Stimulated activated CD4-positive, alpha-beta T cell treated with anti-CD3 and anti-CD28 coated beads, Interleukin-2, amount 100 ng/mL, for 4 hours (primary cell): ENCODE results near the gene CDC5L.
"Not testable (repeated sequence)": the region's sequence is repeated elsewhere in the genome, so short reads cannot be mapped to it uniquely, and the experiment has no call there.

ENCODE experiments used
- DNase-seq: peaks from one replicate; pipeline ENCODE4 v3.0.0-alpha.2; 2020; ENCODE audit warnings: low read depth

The CDC5L gene

GRCh38 chr6:44415449-44415848, 27.9 kb downstream of the CDC5L start:
- DNase-seq = no peak

GRCh38 chr6:44415873-44416502, 28.5 kb downstream of the CDC5L start:
- DNase-seq = no peak

GRCh38 chr6:44422531-44422930, 35.0 kb downstream of the CDC5L start:
- DNase-seq = no peak

GRCh38 chr6:44423306-44423705, 35.8 kb downstream of the CDC5L start:
- no peak for DNase-seq

GRCh38 chr6:44425951-44426350, 38.4 kb downstream of the CDC5L start:
- DNase-seq = no peak

GRCh38 chr6:44428682-44429081, 41.2 kb downstream of the CDC5L start:
- DNase-seq = no peak

GRCh38 chr6:44430326-44430725, 42.8 kb downstream of the CDC5L start:
- no peak for DNase-seq

GRCh38 chr6:44431118-44431725, 43.7 kb downstream of the CDC5L start:
- peak; percentile 18 for DNase-seq

GRCh38 chr6:44432227-44432626, 44.7 kb downstream of the CDC5L start:
- DNase-seq = no peak

- no peak for DNase-seq
These were observed 45.2 kb downstream of the CDC5L start for GRCh38 chr6:44432726-44433125.

- no peak for DNase-seq
These were observed 48.0 kb downstream of the CDC5L start for GRCh38 chr6:44435500-44435899.

GRCh38 chr6:44438827-44439226, 51.3 kb downstream of the CDC5L start:
- DNase-seq = no peak

GRCh38 chr6:44439270-44440045, 52.0 kb downstream of the CDC5L start:
- no peak for DNase-seq

GRCh38 chr6:44441091-44441855, 53.8 kb downstream of the CDC5L start:
- no peak for DNase-seq

GRCh38 chr6:44442236-44442635, 54.7 kb downstream of the CDC5L start:
- DNase-seq = no peak

GRCh38 chr6:44442833-44443444, 55.4 kb downstream of the CDC5L start:
- DNase-seq = no peak

GRCh38 chr6:44444853-44445252, 57.3 kb downstream of the CDC5L start:
- no peak for DNase-seq

- no peak for DNase-seq
These were observed 59.3 kb downstream of the CDC5L start for GRCh38 chr6:44446626-44447300.

- DNase-seq = not testable (repeated sequence)
These were observed 61.7 kb downstream of the CDC5L start for GRCh38 chr6:44449181-44449580.

GRCh38 chr6:44451803-44452695, 64.5 kb downstream of the CDC5L start:
- no peak for DNase-seq
